SH-SY5Y (cell line): ENCODE data around the gene PGPEP1.

ENCODE experiments used
- GATA2 ChIP-seq: IDR thresholded peaks from 2 replicates; pipeline ENCODE4 v1.6.1; 2011; ENCODE audit warnings: mild to moderate bottlenecking, low read depth, low read length
- GATA3 ChIP-seq: IDR thresholded peaks from 2 replicates; pipeline ENCODE4 v1.6.1; 2011; ENCODE audit warnings: low read depth, mild to moderate bottlenecking, low read length, moderate library complexity

- TF ChIP-seq GATA2, result no peak
- no peak for TF ChIP-seq GATA3
Measured at GRCh38 chr19:18408053-18408476, 67.7 kb downstream of the PGPEP1 start.
